Right renal pelvis (tissue), 4 donors: ENCODE data around the gene MKI67. TPM values are rescaled to one million over a fixed set of nuclear protein-coding genes. Genes with fewer than 3 reads are reported as not detected.

Source experiments
- DNase-seq, 4 donors: peaks; one replicate each; pipeline ENCODE4 v3.0.0-alpha.2; 2013; ENCODE audit warnings: low read depth in 4 of 4, low spot score in 3 of 4, missing footprints in 1 of 4
- polyA plus RNA-seq, 4 donors: library from polyadenylated mRNA; unstranded; fragments of 120-200 nt; gene quantifications; one replicate each; pipeline ENCODE4 v1.2.1, GENCODE V29; 2013; ENCODE audit not compliant: insufficient read length in 4 of 4

Gene MKI67
- polyA plus RNA-seq, 4 donors: 46.6 to 52.5 (median 50.1) TPM

GRCh38 chr10:128084991-128085390 lies 41.2 kb downstream of the MKI67 start:
- no peak for DNase-seq

- DNase-seq: no peak
Measured at GRCh38 chr10:128084364-128084763, 41.9 kb downstream of the MKI67 start.

DNA sequence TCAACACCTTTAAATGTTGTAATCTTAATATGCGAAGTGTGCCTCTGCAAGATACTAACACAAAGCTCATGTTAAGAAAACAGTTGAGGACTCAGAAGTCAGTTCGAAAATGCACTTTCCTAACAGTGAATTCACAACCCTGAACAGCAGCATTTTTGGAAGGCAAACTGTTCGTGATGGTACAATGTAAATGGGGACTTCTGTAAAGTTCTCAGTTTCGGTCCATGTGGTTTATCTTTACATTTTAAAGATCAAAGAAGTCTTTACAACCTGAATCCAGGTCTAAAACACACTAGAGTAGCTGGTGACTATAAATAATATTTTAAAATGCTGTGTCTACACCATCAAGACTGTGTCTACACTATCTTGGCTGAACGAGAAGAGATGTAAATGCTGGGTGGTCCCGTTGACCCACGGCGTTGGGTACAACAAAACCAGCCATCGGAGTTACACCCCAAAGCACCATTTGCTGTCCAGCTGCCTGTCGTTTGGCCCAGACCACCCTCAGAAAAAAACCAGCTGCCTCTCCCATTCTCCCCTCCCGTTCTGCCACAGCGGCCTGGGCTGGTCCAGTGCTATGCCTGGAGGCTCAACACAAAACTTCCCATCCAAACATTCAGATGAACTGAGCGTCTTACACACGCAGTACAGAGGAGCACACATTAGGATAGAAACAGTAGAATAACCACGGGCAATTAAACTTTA lies 42.9 kb downstream of the MKI67 start:
- no peak for DNase-seq

- no peak for DNase-seq
Measured at GRCh38 chr10:128081720-128082119, 44.5 kb downstream of the MKI67 start.

DNA sequence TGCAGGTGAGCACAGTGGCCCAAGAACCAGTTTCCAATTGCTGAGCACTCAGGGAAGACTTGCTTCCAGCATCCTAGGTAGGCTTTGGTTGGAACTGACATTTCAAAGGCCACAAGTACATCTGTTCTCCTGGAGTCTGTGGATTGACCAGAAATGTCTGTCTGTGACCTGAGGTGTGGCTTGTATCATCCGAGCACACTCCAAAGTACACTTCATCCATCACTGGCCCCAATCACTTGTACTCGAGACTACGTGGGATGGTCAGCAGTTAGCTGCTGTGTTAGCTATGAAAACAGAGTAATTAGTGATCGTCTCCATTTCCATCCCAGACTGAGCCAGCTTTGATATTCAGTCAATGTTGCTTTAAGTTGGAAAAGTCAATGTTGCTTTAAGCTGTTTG lies 45.0 kb downstream of the MKI67 start:
- DNase-seq: no peak

DNA sequence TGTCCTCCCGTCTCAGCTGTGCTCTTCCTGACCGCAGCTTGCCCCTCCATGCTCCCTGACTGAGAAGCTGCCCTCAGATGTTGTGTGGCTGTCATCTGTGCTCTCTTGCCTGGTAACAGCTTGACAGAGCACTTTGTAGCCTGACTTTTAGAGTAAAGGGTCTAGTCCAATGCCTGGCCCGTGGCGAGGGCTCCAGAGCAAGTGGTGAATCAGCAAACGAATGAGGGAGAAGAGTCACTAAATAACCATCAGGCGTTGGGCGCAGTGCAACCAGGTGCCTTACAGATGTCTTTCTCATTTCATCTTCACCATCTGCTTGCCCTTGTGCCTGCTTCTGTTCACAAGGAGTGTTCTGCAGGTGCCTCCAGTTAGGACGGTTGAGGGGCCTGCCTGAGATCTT lies 45.6 kb downstream of the MKI67 start:
- no peak for DNase-seq

DNA sequence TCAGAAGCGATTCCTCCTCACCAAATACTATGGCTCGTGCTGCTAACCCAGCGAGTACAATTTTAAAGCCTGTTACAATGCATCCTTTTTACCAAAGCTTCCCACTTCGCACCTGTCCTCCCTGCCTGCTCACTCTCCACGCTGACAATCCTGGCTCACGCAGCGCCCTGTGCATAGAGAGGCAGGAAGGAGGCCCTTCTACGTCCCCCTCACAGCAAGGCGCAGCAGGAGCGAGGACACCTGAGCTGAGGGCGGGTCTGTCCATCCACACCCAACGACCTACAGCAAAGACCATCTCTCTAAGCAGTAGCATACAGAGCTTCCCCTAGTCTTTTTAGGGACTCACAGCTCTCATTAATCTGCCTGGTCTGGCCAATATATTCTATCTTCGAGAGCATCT lies 46.0 kb downstream of the MKI67 start:
- DNase-seq: no peak

GRCh38 chr10:128078136-128078969 lies 47.9 kb downstream of the MKI67 start:
- no peak for DNase-seq

DNA sequence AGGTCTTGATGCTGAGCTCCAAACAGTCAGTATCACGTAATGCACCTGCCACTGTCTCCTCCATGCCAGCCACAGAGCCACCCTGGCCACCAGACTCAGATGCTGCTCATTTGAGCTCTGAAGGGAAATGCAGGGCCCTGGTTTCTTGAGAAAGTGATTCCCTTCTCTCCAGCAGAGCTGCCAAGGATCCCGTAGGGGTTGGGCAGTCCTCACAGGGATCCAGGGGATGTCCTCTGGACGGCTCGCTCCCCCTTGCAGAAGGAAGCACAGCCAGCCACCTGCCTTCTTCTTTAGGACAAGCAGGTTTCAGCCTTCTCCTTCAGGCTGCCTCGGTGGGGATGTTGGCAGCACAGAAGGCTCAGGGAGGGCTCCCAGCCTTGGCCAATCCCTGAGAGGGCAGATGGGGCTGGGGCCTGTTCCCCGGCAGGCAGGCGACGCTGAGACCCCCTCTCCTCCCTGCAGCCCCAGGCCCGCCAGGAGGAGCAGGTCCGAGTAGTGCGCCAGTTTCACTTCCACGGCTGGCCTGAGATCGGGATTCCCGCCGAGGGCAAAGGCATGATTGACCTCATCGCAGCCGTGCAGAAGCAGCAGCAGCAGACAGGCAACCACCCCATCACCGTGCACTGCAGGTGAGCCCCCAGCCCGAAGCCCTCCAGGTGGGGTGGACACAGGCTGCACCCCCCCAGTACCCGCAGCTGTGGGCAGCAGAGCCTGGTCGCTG lies 48.9 kb downstream of the MKI67 start:
- DNase-seq: no peak

DNA sequence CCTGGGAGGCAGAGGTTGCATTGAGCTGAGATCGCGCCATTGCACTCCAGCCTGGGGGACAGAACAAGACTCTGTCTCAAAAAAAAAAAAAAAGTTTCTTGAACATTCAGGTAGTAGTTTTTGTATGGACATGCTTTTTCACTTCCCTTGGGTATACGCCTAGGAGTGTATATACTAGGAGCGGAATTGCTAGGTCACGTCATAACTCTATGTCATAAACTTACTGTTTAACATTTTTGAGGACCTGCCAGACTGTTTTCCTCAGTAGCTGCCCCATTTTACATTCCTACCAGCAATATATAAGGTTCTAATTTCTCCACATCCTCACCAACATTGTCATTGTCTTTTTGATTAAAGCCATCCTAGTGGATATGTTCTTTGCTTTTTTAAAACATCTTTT lies 51.6 kb downstream of the MKI67 start:
- DNase-seq: no peak

DNA sequence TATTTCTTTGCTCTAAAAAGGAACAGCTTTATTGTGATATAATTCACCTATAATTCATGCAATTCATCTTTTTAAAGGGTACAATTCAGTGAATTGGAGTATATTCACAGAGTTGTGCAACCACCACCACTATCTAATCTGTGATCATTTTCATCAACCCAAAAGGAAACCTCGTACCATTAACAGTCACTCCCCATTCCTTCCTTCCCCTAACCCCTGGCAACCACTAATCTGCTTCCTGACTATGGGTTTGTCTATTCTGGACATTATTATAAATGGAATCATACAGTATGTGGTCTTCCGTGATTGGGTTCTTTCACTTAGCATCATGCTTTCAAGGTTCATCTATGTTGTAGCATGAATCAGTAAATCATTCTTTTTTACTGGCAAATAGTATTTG lies 52.3 kb downstream of the MKI67 start:
- no peak for DNase-seq

DNA sequence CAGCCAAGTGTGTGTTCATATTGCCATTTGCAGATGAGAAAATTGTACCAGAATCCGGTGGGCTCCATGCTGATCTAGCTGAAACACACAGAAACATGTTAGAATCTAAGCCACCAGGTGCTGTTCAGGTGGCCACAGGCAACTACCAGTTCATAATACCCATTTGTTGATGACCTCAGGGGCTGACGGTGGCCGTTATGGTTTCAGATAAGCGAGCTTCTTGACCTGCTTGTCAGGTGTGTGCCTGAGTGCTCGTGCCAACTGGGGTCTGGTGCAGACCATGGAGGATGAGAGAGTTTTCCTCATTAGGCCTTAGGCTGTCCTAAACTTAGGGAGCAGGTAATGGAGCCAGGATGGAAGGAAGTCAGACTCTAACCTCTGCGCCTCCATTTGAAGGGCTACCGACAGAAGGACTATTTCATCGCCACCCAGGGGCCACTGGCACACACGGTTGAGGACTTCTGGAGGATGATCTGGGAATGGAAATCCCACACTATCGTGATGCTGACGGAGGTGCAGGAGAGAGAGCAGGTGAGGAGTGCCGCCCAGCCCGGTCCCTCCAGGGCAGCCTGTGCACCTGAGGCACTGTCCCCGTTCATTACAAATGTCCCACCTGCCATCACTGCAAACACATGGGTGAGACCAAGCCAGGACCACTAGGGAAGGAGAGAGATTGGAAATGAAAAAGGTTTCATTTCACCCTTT lies 53.1 kb downstream of the MKI67 start:
- no peak for DNase-seq

DNA sequence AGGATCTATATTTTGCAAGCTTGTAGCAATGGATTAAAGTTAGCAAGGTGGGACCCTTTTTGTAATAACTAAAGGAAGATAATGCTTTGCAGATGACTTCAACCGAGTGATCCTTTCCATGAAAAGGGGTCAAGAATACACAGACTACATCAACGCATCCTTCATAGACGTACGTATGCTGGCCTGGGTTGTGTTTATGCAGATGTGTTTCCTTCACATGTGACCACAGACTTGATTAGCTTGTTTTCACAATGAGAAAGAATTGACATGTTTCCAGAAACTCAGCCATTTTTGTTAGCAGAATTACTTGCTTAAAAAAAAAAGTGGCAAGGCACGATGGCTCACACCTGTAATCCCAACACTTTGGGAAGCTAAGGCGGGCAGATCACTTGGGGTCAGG lies 54.2 kb downstream of the MKI67 start:
- no peak for DNase-seq

DNA sequence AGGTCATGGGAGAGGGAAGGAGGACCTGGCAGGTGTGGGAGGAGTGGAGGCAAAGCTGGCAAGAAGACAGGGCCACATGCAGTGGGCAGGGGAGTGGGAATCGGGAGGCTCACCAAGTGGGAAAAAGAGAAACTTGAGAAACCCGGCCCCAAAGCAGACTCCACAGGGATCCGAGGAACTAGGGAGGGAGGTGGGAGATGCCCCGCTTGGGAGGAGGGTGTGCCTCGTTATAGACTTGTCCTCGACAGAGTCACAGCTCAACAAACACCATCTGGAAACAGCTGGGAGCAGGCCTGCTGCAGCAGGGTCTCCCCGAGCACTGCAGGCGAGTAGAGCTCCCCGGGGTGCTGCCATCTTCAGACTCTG lies 54.8 kb downstream of the MKI67 start:
- DNase-seq: no peak

- no peak for DNase-seq
Measured at GRCh38 chr10:128070721-128071416, 55.4 kb downstream of the MKI67 start.

DNA sequence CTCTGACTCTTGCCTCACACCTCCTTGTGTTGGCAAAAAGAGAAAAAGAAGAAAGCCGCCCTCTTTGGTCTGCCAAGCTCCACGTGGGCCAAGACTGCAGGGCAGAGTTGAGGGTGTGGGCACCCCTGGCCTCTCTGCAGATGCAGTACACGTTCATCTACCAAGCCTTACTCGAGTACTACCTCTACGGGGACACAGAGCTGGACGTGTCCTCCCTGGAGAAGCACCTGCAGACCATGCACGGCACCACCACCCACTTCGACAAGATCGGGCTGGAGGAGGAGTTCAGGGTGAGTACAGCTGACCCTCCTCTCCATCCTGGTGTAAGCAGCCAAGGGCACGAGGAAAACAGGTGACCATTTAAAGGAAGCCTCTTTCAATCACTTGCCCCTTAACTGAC lies 56.1 kb downstream of the MKI67 start:
- no peak for DNase-seq

GRCh38 chr10:128069351-128070051 lies 56.7 kb downstream of the MKI67 start:
- peak in 3 of 4 donors; percentile 61 to 65 (median 63) for DNase-seq

- no peak for DNase-seq
Measured at GRCh38 chr10:128068398-128069285, 57.6 kb downstream of the MKI67 start.
